ENCODE results near the gene GDI2. TPM values are rescaled to one million over a fixed set of nuclear protein-coding genes. Genes with fewer than 3 reads are reported as not detected.

GDI2 gene
- total RNA-seq, 2 experiments from 2014 or later: 78.1 to 82.3 TPM

DNA sequence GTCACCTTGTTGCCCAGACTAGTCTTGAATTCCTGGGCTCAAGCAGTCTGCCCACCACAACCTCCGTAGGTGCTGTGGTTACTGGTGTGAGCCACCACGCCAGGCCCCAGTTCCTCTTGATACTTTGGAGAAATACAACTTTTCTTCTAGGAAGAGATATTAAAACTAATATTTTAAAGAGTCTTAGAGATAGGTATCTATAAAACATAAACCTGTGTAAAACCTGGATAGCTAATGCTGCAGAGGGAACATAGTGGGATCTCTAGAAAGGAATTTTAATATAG lies 4.8 kb upstream of the GDI2 start:
- ATAC-seq (ENCODE audit: poor library complexity) (no peak), DNase-seq (no peak)
- peaks cover 11% of the 10 kb centered on the region for H3K36me3 Mint-ChIP-seq (ENCODE audit: low read depth)
- Histone ChIP-seq H3K36me3 (ENCODE audit: insufficient read depth, low read length) (no peaks in the 10 kb centered on the region), H3K4me1 (ENCODE audit: insufficient read depth, low read length) (peaks cover 25% of the 10 kb centered on the region), H3K9me3 (ENCODE audit: control insufficient read depth in 1 of 2, insufficient read depth in 1 of 2, low read length in 2 of 2) (no peaks in the 10 kb centered on the region), H3K27ac (ENCODE audit: low read depth in 1 of 2, low read length in 2 of 2) (no peak overlapping the region), H3K4me3 (ENCODE audit: low read length) (no peak overlapping the region), H3K27me3 (ENCODE audit: control insufficient read depth in 1 of 2, insufficient read depth in 2 of 2, low read length in 2 of 2) (no peaks in the 10 kb centered on the region)
- H3K9me3 Mint-ChIP-seq: no peaks in the 10 kb centered on the region
- no peak for TF ChIP-seq CTCF (IDR thresholded peaks at IDR 0.05)
- H3K4me3 Mint-ChIP-seq: no peak overlapping the region
- H3K27me3 Mint-ChIP-seq: no peaks in the 10 kb centered on the region
- intact Hi-C loops (cut with DNase I, micrococcal nuclease): loop anchor here in 1 of 2 experiments (5.0 kb wide), 1 partner anchor 269 kb away; the partner anchor contains the start of gene RBM17
- H3K4me1 Mint-ChIP-seq (ENCODE audit: low read depth): peaks cover 30% of the 10 kb centered on the region
- ChIA-PET POLR2A (interaction anchor here (0.5 to 1.1 kb wide), 2 partner anchors 72 to 830 kb away, joined by 3 to 4 read pairs; partner anchors contain the start of genes ANKRD16 and FBH1), CTCF (no interaction called here)
- peak overlapping the region; percentile 89 for H3K27ac Mint-ChIP-seq

DNA sequence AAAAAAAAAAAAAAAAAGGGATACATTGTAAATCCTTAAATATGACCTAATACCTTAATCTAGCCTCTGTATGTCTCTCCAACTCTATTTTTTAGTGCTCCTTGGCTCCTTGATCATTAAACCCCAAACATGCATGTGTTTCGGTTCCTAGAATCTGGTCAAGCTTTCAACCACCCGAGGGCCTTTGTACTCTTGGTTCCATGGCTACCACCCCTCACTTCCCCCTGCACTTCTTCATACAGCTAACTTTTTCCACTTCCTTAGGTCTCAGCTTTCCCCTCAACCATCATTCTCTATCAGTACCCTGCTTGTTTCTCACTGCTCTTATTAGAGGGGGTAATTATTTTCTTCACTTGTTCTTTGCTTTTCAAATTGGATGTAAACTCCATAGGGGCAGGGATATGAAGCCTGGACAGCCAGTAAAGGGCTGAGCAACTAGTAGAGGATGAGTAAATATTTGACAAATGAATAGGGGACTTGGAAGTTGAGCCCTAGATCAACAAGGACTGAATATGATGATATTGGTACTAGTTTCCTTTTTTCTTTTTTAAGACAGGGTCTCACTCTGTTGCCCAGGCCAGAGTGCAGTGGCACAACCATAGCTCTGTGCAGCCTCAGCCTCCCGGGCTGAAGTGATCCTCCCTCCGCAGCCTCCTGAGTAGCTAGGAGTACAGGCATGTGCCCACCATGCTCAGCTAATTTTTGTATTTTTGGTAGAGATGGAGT lies 4.3 kb upstream of the GDI2 start:
- Mint-ChIP-seq H3K36me3 (ENCODE audit: low read depth) (peaks cover 11% of the 10 kb centered on the region), H3K4me3 (peak overlapping the region; percentile 68), H3K27ac (peak overlapping the region; percentile 89), H3K27me3 (no peaks in the 10 kb centered on the region), H3K9me3 (no peaks in the 10 kb centered on the region), H3K4me1 (ENCODE audit: low read depth) (peaks cover 30% of the 10 kb centered on the region)
- no peaks in the 10 kb centered on the region for H3K36me3 ChIP-seq (ENCODE audit: insufficient read depth, low read length)
- no peak overlapping the region for H3K4me3 ChIP-seq (ENCODE audit: low read length)
- ATAC-seq (ENCODE audit: poor library complexity) (no peak), DNase-seq (no peak)
- TF ChIP-seq CTCF (IDR thresholded peaks at IDR 0.05): no peak
- ChIA-PET POLR2A (interaction anchor here (0.5 to 1.1 kb wide), 2 partner anchors 72 to 830 kb away, joined by 3 to 4 read pairs; partner anchors contain the start of genes ANKRD16 and FBH1), CTCF (interaction anchor here (0.7 kb wide), 1 partner anchor 533 kb away, joined by 3 read pairs; no protein-coding TSS in a partner anchor)
- H3K27ac ChIP-seq (ENCODE audit: low read depth in 1 of 2, low read length in 2 of 2): no peak overlapping the region
- no peaks in the 10 kb centered on the region for H3K9me3 ChIP-seq (ENCODE audit: control insufficient read depth in 1 of 2, insufficient read depth in 1 of 2, low read length in 2 of 2)
- intact Hi-C loops (cut with DNase I, micrococcal nuclease): loop anchor here in 1 of 2 experiments (5.0 kb wide), 1 partner anchor 270 kb away; the partner anchor contains the start of gene RBM17
- H3K27me3 ChIP-seq (ENCODE audit: control insufficient read depth in 1 of 2, insufficient read depth in 2 of 2, low read length in 2 of 2): no peaks in the 10 kb centered on the region
- peaks cover 25% of the 10 kb centered on the region for H3K4me1 ChIP-seq (ENCODE audit: insufficient read depth, low read length)

GRCh38 chr10:5816170-5816569 lies 2.9 kb upstream of the GDI2 start:
- no peak overlapping the region for H3K4me3 Mint-ChIP-seq
- no peaks in the 10 kb centered on the region for H3K9me3 Mint-ChIP-seq
- Histone ChIP-seq H3K27me3 (ENCODE audit: control insufficient read depth in 1 of 2, insufficient read depth in 2 of 2, low read length in 2 of 2) (no peaks in the 10 kb centered on the region), H3K27ac (ENCODE audit: low read depth in 1 of 2, low read length in 2 of 2) (peak overlapping the region in 1 of 2 donors; percentile 56), H3K4me3 (ENCODE audit: low read length) (no peak overlapping the region), H3K4me1 (ENCODE audit: insufficient read depth, low read length) (peaks cover 32% of the 10 kb centered on the region), H3K36me3 (ENCODE audit: insufficient read depth, low read length) (no peaks in the 10 kb centered on the region), H3K9me3 (ENCODE audit: control insufficient read depth in 1 of 2, insufficient read depth in 1 of 2, low read length in 2 of 2) (no peaks in the 10 kb centered on the region)
- H3K27me3 Mint-ChIP-seq: no peaks in the 10 kb centered on the region
- POLR2A ChIA-PET: no interaction called here
- no peak for TF ChIP-seq CTCF (IDR thresholded peaks at IDR 0.05)
- H3K27ac Mint-ChIP-seq: peak overlapping the region; percentile 89
- H3K36me3 Mint-ChIP-seq (ENCODE audit: low read depth): peaks cover 16% of the 10 kb centered on the region
- H3K4me1 Mint-ChIP-seq (ENCODE audit: low read depth): peaks cover 43% of the 10 kb centered on the region
- ATAC-seq (ENCODE audit: poor library complexity) (no peak), DNase-seq (no peak)
- CTCF ChIA-PET: no interaction called here
- intact Hi-C loops (cut with DNase I, micrococcal nuclease): loop anchor here in 1 of 2 experiments (5.0 kb wide), 1 partner anchor 271 kb away; the partner anchor contains the start of gene RBM17

Measured in CD4-positive, alpha-beta T cell (primary cell).